ENCODE results near the gene CDV3. TPM values are rescaled to one million over a fixed set of nuclear protein-coding genes. Genes with fewer than 3 reads are reported as not detected.
"Not testable (repeated sequence)": the region's sequence is repeated elsewhere in the genome, so short reads cannot be mapped to it uniquely, and the experiment has no call there.

The CDV3 gene
- 163 and 225 TPM in 2 replicates for total RNA-seq

- H3K4me3 ChIP-seq (ENCODE audit: low read depth, low read length) = peak within 1 kb of the TSS; percentile 67
- TF ChIP-seq CTCF (conservative IDR thresholded peaks at IDR 0.05; ENCODE audit: low read depth, low read length) = no peak
- no peak for DNase-seq (ENCODE audit: low read depth)
Measured at GRCh38 chr3:133573629-133574194, at the start of gene CDV3. TSS of gene CDV3 (plus strand) at chr3:133573686. CDS start at chr3:133574045, 359 bp downstream.

GRCh38 chr3:133523758-133524157, 49.7 kb upstream of the CDV3 start:
- not testable (repeated sequence) for H3K4me3 ChIP-seq (ENCODE audit: low read depth, low read length); DNase-seq (ENCODE audit: low read depth)

GRCh38 chr3:133525435-133525834, 48.1 kb upstream of the CDV3 start:
- no peak for DNase-seq (ENCODE audit: low read depth)
- TF ChIP-seq CTCF (conservative IDR thresholded peaks at IDR 0.05; ENCODE audit: low read depth, low read length) = no peak
- H3K4me3 ChIP-seq (ENCODE audit: low read depth, low read length) = no peak overlapping the region

- no peak for TF ChIP-seq CTCF (conservative IDR thresholded peaks at IDR 0.05; ENCODE audit: low read depth, low read length)
- no peak for DNase-seq (ENCODE audit: low read depth)
- H3K4me3 ChIP-seq (ENCODE audit: low read depth, low read length) = no peak overlapping the region
Measured at GRCh38 chr3:133527081-133527715, 46.3 kb upstream of the CDV3 start.

- TF ChIP-seq CTCF (conservative IDR thresholded peaks at IDR 0.05; ENCODE audit: low read depth, low read length) = no peak
- DNase-seq (ENCODE audit: low read depth) = no peak
- no peak overlapping the region for H3K4me3 ChIP-seq (ENCODE audit: low read depth, low read length)
Measured at GRCh38 chr3:133529809-133530208, 43.7 kb upstream of the CDV3 start.

GRCh38 chr3:133531981-133532380, 41.5 kb upstream of the CDV3 start:
- no peak for DNase-seq (ENCODE audit: low read depth)
- H3K4me3 ChIP-seq (ENCODE audit: low read depth, low read length) = no peak overlapping the region
- no peak for TF ChIP-seq CTCF (conservative IDR thresholded peaks at IDR 0.05; ENCODE audit: low read depth, low read length)

GRCh38 chr3:133532951-133533350, 40.5 kb upstream of the CDV3 start:
- no peak for TF ChIP-seq CTCF (conservative IDR thresholded peaks at IDR 0.05; ENCODE audit: low read depth, low read length)
- no peak overlapping the region for H3K4me3 ChIP-seq (ENCODE audit: low read depth, low read length)
- no peak for DNase-seq (ENCODE audit: low read depth)
